ENCODE results near the gene BEGAIN. TPM values are rescaled to one million over a fixed set of nuclear protein-coding genes. Genes with fewer than 3 reads are reported as not detected.

BEGAIN gene
- total RNA-seq, 1 donor from 2014 or later: 5.1 TPM

DNA sequence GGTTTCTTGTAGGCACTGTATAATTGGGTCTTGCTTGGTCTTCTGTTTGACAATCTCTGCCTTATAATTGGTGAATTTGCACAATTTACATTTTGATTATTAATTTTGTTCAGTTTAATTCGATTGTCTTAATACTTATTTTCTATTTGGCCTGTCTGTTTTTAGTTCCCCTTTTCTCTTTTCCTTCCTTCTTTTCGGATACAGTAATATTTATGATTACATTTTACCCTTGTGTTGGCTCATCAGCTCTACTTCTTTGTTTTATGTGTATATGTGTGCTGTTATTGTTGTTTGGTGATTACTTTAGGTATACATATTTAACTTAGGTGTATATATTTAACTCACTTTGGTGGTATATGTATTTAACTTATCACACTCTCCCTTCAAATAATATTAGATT is 12.8 kb upstream of the BEGAIN start:
- TF ChIP-seq, protein P1, sequence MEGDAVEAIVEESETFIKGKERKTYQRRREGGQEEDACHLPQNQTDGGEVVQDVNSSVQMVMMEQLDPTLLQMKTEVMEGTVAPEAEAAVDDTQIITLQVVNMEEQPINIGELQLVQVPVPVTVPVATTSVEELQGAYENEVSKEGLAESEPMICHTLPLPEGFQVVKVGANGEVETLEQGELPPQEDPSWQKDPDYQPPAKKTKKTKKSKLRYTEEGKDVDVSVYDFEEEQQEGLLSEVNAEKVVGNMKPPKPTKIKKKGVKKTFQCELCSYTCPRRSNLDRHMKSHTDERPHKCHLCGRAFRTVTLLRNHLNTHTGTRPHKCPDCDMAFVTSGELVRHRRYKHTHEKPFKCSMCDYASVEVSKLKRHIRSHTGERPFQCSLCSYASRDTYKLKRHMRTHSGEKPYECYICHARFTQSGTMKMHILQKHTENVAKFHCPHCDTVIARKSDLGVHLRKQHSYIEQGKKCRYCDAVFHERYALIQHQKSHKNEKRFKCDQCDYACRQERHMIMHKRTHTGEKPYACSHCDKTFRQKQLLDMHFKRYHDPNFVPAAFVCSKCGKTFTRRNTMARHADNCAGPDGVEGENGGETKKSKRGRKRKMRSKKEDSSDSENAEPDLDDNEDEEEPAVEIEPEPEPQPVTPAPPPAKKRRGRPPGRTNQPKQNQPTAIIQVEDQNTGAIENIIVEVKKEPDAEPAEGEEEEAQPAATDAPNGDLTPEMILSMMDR (IDR thresholded peaks at IDR 0.05): no peak
- H3K36me3 Mint-ChIP-seq (ENCODE audit: low read depth): peaks cover 10% of the 10 kb centered on the region
- no peaks in the 10 kb centered on the region for H3K4me1 Mint-ChIP-seq (ENCODE audit: low read depth)
- peaks cover 47% of the 10 kb centered on the region for H3K27me3 Mint-ChIP-seq (ENCODE audit: low read depth)
- no peak overlapping the region for H3K27ac Mint-ChIP-seq (ENCODE audit: unreplicated experiment)
- no peak for DNase-seq (ENCODE audit: low spot score)
- H3K4me3 Mint-ChIP-seq (ENCODE audit: unreplicated experiment): no peak overlapping the region
- peaks cover 9% of the 10 kb centered on the region for H3K9me3 Mint-ChIP-seq (ENCODE audit: low read depth)

DNA sequence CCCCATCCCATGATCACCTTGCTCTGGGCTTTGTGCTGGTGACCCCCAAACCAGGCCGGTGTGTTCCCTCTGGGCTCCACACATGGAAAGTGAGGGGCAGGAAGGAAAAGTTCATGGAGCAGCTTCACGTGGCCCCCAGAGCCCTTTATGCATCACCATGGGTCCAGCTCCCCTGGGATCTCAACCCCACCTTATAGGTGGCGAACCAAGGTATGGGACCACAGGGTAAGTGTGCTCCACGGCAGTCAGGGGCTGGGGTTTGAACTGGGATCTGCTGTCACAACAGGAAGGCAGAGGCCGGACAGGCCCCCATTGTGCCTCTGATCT is 7.4 kb upstream of the BEGAIN start:
- no peaks in the 10 kb centered on the region for H3K9me3 Mint-ChIP-seq (ENCODE audit: low read depth)
- H3K36me3 Mint-ChIP-seq (ENCODE audit: low read depth): no peaks in the 10 kb centered on the region
- H3K27ac Mint-ChIP-seq (ENCODE audit: unreplicated experiment): no peak overlapping the region
- H3K27me3 Mint-ChIP-seq (ENCODE audit: low read depth): peaks cover 57% of the 10 kb centered on the region
- TF ChIP-seq, protein P1 (IDR thresholded peaks at IDR 0.05): no peak
- H3K4me1 Mint-ChIP-seq (ENCODE audit: low read depth): no peaks in the 10 kb centered on the region
- no peak overlapping the region for H3K4me3 Mint-ChIP-seq (ENCODE audit: unreplicated experiment)
- peak; percentile 44 for DNase-seq (ENCODE audit: low spot score)

GRCh38 chr14:100593751-100594624 is 6.8 kb upstream of the BEGAIN start:
- TF ChIP-seq, protein P1 (IDR thresholded peaks at IDR 0.05): no peak
- no peaks in the 10 kb centered on the region for H3K9me3 Mint-ChIP-seq (ENCODE audit: low read depth)
- DNase-seq (ENCODE audit: low spot score): peak; percentile 77
- H3K4me1 Mint-ChIP-seq (ENCODE audit: low read depth): no peaks in the 10 kb centered on the region
- H3K4me3 Mint-ChIP-seq (ENCODE audit: unreplicated experiment): no peak overlapping the region
- peaks cover 51% of the 10 kb centered on the region for H3K27me3 Mint-ChIP-seq (ENCODE audit: low read depth)
- H3K36me3 Mint-ChIP-seq (ENCODE audit: low read depth): no peaks in the 10 kb centered on the region
- no peak overlapping the region for H3K27ac Mint-ChIP-seq (ENCODE audit: unreplicated experiment)

DNA sequence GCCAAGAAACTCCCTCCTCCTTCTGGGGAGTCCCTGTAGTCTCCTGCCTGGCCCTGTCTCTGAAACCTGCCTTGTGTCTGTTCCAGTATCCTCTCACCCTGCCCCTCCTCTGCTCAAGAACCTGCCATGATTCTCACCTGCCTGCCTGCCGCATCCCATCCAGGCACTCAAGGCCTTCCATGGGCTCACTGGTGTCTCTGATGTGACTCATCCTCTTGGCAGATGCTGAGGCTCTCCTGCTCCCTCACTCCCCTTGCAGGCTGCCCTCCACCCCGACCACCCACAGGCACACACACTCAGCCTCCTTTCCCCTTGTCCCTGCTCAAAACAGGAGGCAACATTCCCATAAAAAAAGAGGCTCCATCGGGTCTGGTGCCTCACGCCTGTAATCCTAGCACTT is 5.8 kb upstream of the BEGAIN start:
- DNase-seq (ENCODE audit: low spot score): peak; percentile 36
- TF ChIP-seq, protein P1 (IDR thresholded peaks at IDR 0.05): no peak
- Mint-ChIP-seq H3K36me3 (ENCODE audit: low read depth) (no peaks in the 10 kb centered on the region), H3K27me3 (ENCODE audit: low read depth) (peaks cover 40% of the 10 kb centered on the region), H3K4me1 (ENCODE audit: low read depth) (peaks cover 6% of the 10 kb centered on the region), H3K9me3 (ENCODE audit: low read depth) (no peaks in the 10 kb centered on the region), H3K4me3 (ENCODE audit: unreplicated experiment) (no peak overlapping the region), H3K27ac (ENCODE audit: unreplicated experiment) (no peak overlapping the region)

DNA sequence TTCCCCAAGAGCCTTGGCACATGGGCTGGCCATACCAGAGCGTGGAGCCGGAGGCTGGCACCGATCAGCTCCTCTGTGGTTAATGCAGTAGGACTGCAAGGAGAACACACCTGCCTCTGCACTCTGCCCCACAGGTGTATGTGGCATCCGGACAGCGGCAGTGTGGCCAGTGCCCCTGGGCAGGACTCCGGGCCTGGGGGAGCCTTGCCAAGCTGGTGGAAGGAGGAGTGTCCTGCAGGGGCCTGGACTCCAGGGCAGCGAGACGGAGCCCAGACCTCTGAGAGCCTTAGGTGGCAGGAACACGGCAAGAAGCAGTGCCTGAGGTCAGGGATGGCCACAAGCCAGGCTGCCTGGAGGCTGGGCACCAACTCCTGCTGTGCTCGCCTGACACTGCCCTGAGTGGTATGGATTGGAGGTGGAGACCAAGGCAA is 5.3 kb upstream of the BEGAIN start:
- no peak overlapping the region for H3K27ac Mint-ChIP-seq (ENCODE audit: unreplicated experiment)
- H3K36me3 Mint-ChIP-seq (ENCODE audit: low read depth): no peaks in the 10 kb centered on the region
- no peak overlapping the region for H3K4me3 Mint-ChIP-seq (ENCODE audit: unreplicated experiment)
- no peaks in the 10 kb centered on the region for H3K9me3 Mint-ChIP-seq (ENCODE audit: low read depth)
- H3K27me3 Mint-ChIP-seq (ENCODE audit: low read depth): peaks cover 36% of the 10 kb centered on the region
- DNase-seq (ENCODE audit: low spot score): peak; percentile 88
- TF ChIP-seq, protein P1 (IDR thresholded peaks at IDR 0.05): no peak
- H3K4me1 Mint-ChIP-seq (ENCODE audit: low read depth): peaks cover 11% of the 10 kb centered on the region

Measured in chondrocyte (in vitro differentiated cells).